HG02870 (cell line): Measurements from ENCODE around the gene RNF150.
"Not testable (repeated sequence)": the region's sequence is repeated elsewhere in the genome, so short reads cannot be mapped to it uniquely, and the experiment has no call there.

Source experiments
- ATAC-seq: cut with Tn5 transposase; IDR thresholded peaks from one replicate; pipeline ENCODE4 v1.9.1; 2021; ENCODE audit warnings: mild to moderate bottlenecking, moderate library complexity; ENCODE audit not compliant: unreplicated experiment

The RNF150 gene

DNA sequence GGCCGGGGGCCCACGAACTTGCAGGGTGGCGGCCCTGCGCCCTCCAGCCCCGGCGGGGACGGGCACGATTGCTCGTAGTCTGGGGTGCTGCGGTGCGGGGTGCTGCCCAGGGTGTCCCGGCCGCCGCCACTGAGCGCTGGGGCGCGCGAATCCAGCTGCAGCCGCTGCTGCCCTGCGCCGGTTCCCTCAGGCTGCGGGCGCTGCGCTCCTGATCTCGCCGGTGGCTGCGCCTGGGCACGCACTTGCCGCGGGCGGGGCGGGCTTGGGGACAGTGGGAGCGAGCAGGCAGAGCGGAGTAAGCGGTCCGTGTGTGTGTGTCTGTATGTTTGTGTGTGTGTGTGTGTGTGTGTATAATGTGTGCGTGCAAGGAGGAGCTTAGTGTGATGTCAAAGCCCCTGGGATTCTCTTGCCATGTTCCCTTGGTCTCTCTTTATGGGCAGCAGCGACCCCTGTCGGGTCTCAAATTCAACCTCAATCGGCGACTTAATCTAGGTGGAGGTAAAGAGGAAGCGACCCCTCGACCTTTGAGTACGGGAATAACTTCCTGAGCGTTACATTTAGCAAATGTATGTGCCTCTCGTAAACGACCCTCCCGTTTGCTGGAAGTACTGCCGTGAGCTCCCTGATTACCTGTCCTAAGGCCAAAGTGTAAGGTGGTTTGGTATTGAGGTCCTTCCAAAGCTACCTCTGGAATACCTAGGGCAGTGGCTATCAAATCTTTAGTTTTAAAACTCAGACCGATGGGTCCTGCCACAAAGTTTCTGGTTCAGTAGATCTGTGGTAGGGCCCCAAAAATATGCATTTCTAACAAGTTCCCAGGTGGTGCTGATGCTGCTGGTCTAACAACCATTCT lies at the start of gene RNF150:
Gene RNF150, minus strand, starts transcription at position 324 of the 853 bp plus-strand sequence.
- peak; percentile 72 for ATAC-seq

DNA sequence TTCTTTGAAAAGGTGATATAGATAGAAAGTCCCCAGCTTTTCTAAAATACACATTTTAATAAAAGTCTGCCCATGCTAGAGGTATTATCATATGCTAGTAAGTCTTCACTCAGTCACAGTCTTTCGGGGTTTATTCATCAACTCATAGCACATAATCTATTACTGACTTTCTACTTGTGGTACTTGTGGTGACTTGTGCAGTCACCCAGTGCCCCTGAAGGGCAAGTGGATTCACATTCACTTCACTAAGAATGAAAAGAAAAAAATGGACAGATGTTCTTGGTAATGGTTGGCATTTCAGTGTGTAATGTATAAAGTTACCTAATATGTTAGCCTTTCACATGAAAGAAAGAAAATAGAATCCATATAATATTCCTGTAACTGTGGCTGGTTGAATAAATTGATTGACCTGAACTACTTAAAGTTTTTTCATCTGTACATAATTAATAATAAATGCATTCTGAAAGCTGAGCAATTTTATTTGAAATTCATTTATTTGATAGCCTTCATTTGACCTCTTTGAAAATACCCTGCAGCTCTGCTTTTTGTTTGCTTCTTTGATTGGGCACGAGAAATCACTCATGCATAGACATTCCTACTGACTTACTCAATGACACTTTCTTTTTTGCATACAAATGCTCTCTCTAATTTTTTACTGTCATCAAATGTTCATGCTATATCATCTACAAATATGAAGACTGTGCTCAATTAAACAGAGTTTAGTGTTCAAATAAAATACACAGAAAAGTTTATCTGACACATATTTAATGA lies 47.9 kb upstream of the RNF150 start:
- ATAC-seq: no peak

DNA sequence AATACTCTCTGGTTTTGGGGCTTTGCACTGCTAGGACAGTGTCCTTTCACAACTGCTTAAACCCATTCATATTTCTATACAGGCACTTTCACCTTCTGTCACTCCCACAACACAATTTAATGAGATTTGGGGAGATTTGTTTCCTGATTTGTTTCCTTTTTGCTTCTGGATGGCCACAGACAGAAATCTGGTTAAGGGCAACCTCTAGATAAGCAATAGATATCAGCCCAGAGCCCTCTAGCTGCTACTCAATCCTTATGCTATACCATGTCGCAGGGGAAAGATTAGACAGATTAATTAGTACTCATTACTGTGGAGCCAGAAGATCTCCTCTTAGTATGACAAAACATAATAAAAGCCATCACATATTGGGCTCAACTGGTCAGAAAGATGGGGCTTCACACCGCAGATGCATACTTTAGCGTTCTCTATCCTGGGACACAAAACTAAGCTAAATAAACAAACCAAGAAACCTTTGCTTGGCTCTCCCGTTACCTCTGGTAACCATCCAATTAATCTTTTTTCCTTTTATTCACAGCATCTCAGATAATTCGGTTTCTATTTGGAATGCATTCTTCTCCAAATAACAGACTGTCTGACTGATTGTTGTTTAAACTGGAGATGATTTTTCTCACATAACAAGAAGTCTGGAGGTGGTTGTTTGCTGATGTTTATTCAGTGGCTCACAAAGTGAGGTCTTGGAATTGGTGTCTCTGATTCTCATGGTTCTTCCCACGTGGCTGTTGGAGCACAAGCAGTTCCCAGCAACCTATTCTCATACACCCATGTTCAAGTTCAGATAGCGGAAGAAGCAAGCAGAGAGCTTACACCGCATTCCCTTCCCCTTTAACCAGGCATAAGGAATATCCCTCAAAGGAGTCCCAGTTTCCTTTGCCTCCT lies 46.5 kb upstream of the RNF150 start:
- no peak for ATAC-seq

DNA sequence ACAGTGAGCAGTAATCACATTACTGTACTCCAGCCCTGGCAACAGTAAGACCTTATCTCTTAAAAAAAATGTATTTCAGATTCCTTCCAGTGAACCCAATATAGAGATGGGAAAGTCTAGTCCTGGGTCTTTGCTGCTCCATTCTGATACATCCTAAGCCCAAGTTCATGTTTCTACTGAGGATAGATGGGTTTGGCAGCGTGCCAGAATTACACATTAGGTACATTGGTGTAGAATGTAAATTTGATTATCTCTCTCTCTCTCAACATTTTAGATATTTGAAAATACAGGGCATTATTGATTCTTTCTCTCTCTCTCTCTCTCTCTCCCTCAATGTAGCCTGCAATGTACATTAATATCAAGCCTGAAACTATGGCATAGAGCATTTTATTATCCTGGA lies 43.9 kb upstream of the RNF150 start:
- ATAC-seq: no peak

DNA sequence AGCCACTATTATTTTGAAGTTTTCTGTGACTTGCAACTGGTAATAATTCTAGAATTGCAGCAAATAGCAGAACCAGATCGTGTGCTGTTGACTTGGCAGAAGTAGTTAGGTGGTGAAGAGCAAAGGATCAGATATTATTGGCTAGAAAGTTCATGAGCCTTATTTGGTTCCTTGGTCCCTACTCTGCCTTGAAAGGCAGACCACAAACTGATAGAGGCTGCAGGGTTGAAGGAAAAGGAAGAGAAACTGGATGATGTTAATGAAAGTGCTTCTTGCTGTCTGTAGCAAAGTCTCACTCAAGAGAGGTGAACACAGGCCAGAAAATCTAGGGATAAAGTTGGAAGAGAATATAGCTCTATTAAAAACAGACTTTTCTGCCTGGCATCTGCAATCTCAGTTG lies 41.2 kb upstream of the RNF150 start:
- peak; percentile 69 for ATAC-seq

GRCh38 chr4:141170671-141171070 lies 37.4 kb upstream of the RNF150 start:
- ATAC-seq: no peak

GRCh38 chr4:141169391-141169790 lies 36.1 kb upstream of the RNF150 start:
- no peak for ATAC-seq

DNA sequence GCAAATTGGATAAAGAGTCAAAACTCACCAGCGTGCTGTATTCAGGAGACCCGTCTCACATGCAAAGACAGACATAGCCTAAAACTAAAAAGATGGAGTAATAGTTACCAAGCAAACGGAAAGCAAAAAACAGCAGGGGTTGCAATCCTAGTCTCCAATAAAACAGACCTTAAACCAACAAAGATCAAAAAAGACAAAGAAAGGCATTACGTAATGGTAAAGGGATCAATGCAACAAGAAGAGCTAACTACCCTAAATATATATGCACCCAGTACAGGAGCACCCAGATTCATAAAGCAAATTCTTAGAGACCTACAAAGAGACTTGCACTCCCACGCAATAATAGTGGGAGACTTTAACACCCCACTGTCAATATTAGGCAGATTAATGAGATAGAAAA lies 31.7 kb upstream of the RNF150 start:
- ATAC-seq: not testable (repeated sequence)

GRCh38 chr4:141159027-141159426 lies 25.8 kb upstream of the RNF150 start:
- ATAC-seq: no peak

GRCh38 chr4:141158219-141158618 lies 24.9 kb upstream of the RNF150 start:
- ATAC-seq: no peak

GRCh38 chr4:141155586-141155985 lies 22.3 kb upstream of the RNF150 start:
- no peak for ATAC-seq

DNA sequence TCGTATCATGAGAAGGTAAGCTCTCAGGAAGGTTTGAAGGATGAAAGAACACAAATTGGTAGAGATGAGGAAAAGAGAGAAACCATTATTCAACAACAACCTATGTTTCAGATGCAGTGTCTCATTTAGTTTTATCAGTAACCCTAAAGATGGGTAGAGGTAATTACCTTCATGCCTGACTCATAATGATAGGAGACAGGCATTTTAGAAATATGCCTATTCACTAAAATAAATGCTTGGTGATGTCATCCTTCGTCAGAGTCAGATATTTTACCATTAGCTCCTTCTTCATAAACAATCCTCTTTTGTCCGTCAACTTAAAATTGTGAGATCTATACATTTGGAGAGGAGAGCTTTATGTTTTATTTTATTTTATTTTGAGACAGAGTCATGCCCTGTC lies 21.5 kb upstream of the RNF150 start:
- no peak for ATAC-seq

- ATAC-seq: no peak
Observed at GRCh38 chr4:141153751-141154510, 20.7 kb upstream of the RNF150 start.

GRCh38 chr4:141144207-141144606 lies 10.9 kb upstream of the RNF150 start:
- no peak for ATAC-seq

DNA sequence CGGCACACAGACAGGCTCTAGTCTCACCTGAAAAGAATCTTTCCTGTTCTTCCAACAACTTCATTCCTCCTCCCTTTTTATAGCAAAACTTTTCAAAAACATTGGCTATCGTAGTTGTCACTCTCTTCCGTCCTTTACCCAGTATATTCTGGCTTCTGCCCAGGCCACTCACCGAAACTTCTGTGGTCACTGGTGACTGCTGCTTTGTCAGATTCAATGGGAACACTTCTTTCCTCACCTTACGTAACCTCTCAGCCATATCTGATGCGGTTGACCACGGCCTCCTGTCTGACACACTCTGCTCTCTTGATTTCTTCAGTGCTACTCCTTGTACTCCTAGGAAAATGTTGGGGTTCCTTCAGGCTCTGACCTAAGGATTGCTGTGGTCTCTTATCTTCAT lies 9.2 kb upstream of the RNF150 start:
- no peak for ATAC-seq

GRCh38 chr4:141140391-141141200 lies 7.3 kb upstream of the RNF150 start:
- no peak for ATAC-seq

DNA sequence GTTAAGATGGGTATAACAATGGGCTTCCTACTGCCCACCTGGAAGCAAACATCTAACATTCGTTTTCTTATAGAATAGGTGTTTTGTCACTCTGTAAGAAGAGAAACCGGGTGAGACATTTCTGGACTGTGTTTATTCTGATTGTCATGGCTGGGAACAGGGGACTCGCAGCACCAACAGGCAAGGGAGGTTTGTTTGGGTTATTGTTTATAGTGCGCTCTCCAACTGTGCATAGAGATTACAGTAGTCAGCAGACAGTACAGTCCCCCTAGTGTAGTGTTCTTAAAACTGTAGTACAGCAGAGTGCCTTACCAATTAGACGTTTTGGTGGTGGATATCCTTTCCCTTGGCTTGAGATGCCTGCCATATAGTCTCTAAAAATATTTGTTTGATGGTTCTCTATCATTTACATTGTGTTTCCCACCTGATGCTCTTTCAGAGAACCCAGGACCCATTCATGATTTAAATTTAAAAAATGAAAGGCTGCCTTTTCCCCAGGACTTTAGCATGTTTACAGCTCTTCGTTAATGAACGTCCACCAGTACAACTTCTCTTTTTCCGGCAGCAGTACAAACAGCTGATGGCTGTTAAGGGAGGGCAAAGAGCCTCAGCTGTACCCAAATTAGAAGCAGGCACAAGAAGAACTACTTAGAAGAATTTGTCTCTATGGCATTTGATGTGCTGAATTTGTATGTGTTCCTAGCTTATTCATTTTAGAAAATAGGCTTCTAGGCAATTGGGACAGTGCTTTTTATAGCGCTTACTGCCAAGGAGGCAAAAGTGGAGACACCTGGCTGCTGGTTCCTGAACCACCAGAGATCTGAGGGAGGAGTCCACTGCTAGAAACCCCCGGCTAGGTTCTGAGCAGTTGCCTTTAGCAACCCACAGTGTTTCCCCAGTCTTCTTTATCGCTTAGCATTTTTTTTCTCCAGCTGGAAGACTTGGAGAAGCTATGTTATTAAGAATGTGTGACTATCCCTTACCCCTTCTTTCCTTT lies 1.0 kb upstream of the RNF150 start:
- ATAC-seq: no peak

GRCh38 chr4:141132709-141133145 lies 542 bp downstream of the RNF150 start:
- ATAC-seq: peak; percentile 20
